HG02970 (cell line): ENCODE measurements around the gene CREB3L4.

Experiments used
- ATAC-seq: cut with Tn5 transposase; IDR thresholded peaks from one replicate; pipeline ENCODE4 v1.9.1; 2021; ENCODE audit warnings: mild to moderate bottlenecking, moderate library complexity, moderate number of reproducible peaks; ENCODE audit not compliant: unreplicated experiment, low FRiP score

Gene CREB3L4

GRCh38 chr1:153967107-153967999, at the start of gene CREB3L4:
Gene CREB3L4, plus strand, starts transcription at chr1:153967902. Its CDS starts 624 bp downstream, at chr1:153968526.
- peak; percentile 60 for ATAC-seq

- no peak for ATAC-seq
Measured at GRCh38 chr1:153919876-153920852, 47.5 kb upstream of the CREB3L4 start.

- ATAC-seq: no peak
Measured at GRCh38 chr1:153921080-153921802, 46.5 kb upstream of the CREB3L4 start.

- no peak for ATAC-seq
Measured at GRCh38 chr1:153921803-153922075, 46.0 kb upstream of the CREB3L4 start.

GRCh38 chr1:153922076-153922971, 45.4 kb upstream of the CREB3L4 start:
- peak; percentile 18 for ATAC-seq

- ATAC-seq: peak; percentile 94
Measured at GRCh38 chr1:153922972-153923925, 44.5 kb upstream of the CREB3L4 start, which contains the start of gene GATAD2B. Gene GATAD2B, minus strand, starts transcription at chr1:153922972. Its CDS starts 94,625 bp downstream, at chr1:153828347.

- ATAC-seq: no peak
Measured at GRCh38 chr1:153926405-153926804, 41.3 kb upstream of the CREB3L4 start.

- ATAC-seq: no peak
Measured at GRCh38 chr1:153928245-153928644, 39.5 kb upstream of the CREB3L4 start.

- no peak for ATAC-seq
Measured at GRCh38 chr1:153928791-153929341, 38.8 kb upstream of the CREB3L4 start.

GRCh38 chr1:153929426-153929825, 38.3 kb upstream of the CREB3L4 start:
- ATAC-seq: no peak

GRCh38 chr1:153929981-153930948, 37.4 kb upstream of the CREB3L4 start:
- no peak for ATAC-seq

- ATAC-seq: no peak
Measured at GRCh38 chr1:153932156-153933131, 35.3 kb upstream of the CREB3L4 start.

- no peak for ATAC-seq
Measured at GRCh38 chr1:153933430-153933829, 34.3 kb upstream of the CREB3L4 start.

GRCh38 chr1:153933955-153934354, 33.7 kb upstream of the CREB3L4 start:
- no peak for ATAC-seq

GRCh38 chr1:153934746-153935145, 33.0 kb upstream of the CREB3L4 start:
- ATAC-seq: no peak
